Gastroesophageal sphincter (tissue), 3 donors: ENCODE data around the gene MBD2.

Source experiments
- CTCF ChIP-seq, 4 experiments: fragments of 200-600 bp in 2 of 4; fragments of 450-650 bp in 2 of 4; sonication (generic) in 1 of 4; IDR thresholded peaks; one replicate each; pipeline ENCODE4 v1.5.1; 2017 to 2019; ENCODE audit warnings: antibody characterized with exemption in 4 of 4, mild to moderate bottlenecking in 2 of 4, moderate library complexity in 2 of 4
- POLR2A ChIP-seq, 2 donors: fragments of 450-650 bp; IDR thresholded peaks; one replicate each; pipeline ENCODE4 v1.6.1; 2017; ENCODE audit warnings: antibody characterized with exemption in 2 of 2, mild to moderate bottlenecking in 2 of 2, moderate library complexity in 1 of 2

- no peak for TF ChIP-seq POLR2A (IDR thresholded peaks at IDR 0.05)
- TF ChIP-seq CTCF (IDR thresholded peaks at IDR 0.05) = no peak
These were observed 42.4 kb downstream of the MBD2 start for GRCh38 chr18:54181856-54182602.
